BJ (cell line): ENCODE results near the gene WASHC4. TPM values are rescaled to one million over a fixed set of nuclear protein-coding genes. Genes with fewer than 3 reads are reported as not detected.

Experiments used
- CTCF ChIA-PET: fragments of 350-600 bp; formaldehyde crosslinking; extraction: SDS; loops from one replicate; lab custom pipeline; 2021; ENCODE audit warnings: antibody characterized with exemption, inconsistent platforms; lab: Yijun Ruan, JAX
- POLR2A ChIA-PET: fragments of 300-600 bp; sonication (Branson Sonifier 250); formaldehyde crosslinking; extraction: SDS; loops from one replicate; lab custom pipeline; 2021; ENCODE audit warnings: antibody characterized with exemption; lab: Charles Lee
- DNase-seq: peaks from one replicate; pipeline ENCODE4 v3.0.0-alpha.2; 2011; ENCODE audit warnings: low read depth
- H3K27me3 ChIP-seq: 2 replicates; pipeline ENCODE4 v1.6.0; 2011; ENCODE audit warnings: low read length; ENCODE audit not compliant: control insufficient read depth, insufficient read depth
- H3K36me3 ChIP-seq: 2 replicates; pipeline ENCODE4 v1.5.1; 2011; ENCODE audit warnings: low read length; ENCODE audit not compliant: control insufficient read depth, insufficient read depth
- H3K4me3 ChIP-seq: 2 replicates; pipeline ENCODE4 v1.5.1; 2011; ENCODE audit warnings: low read depth, mild to moderate bottlenecking, control low read depth, low read length
- polyA plus RNA-seq: library from polyadenylated mRNA; depleted of rRNA; stranded (reverse); fragments of >200 nt; gene quantifications from 2 replicates; pipeline ENCODE4 v1.2.3, GENCODE V29; 2011
- TF ChIP-seq, protein P1 (sequence below): IDR thresholded peaks from 2 replicates; pipeline ENCODE4 v1.5.1; 2011; ENCODE audit warnings: low read depth, mild to moderate bottlenecking, control low read depth, inconsistent platforms, low read length, moderate library complexity; ENCODE audit not compliant: insufficient read depth

Gene WASHC4
- polyA plus RNA-seq, 1 experiment, result 17.7 TPM

DNA sequence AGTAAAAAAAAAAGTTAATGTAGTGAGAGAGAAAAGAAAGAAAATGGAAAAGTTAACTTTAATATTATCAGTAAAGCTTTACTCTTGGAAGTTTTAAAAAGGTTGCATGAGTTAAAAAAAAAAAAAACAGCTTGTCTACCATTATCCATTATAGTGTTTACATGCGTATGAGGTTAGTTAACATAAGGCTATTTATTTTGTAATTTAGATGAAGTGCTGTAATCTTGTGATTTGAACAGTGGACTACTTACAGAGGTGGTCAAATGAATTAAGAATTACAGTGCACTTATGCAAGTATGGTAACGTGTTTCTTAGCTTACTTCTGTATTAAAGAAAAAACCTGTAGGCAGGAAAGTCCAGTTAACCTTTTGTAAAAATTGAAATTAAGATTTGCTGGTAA is 30.7 kb downstream of the WASHC4 start:
- no peak overlapping the region for H3K4me3 ChIP-seq
- no peaks in the 10 kb centered on the region for H3K27me3 ChIP-seq
- TF ChIP-seq, protein P1, sequence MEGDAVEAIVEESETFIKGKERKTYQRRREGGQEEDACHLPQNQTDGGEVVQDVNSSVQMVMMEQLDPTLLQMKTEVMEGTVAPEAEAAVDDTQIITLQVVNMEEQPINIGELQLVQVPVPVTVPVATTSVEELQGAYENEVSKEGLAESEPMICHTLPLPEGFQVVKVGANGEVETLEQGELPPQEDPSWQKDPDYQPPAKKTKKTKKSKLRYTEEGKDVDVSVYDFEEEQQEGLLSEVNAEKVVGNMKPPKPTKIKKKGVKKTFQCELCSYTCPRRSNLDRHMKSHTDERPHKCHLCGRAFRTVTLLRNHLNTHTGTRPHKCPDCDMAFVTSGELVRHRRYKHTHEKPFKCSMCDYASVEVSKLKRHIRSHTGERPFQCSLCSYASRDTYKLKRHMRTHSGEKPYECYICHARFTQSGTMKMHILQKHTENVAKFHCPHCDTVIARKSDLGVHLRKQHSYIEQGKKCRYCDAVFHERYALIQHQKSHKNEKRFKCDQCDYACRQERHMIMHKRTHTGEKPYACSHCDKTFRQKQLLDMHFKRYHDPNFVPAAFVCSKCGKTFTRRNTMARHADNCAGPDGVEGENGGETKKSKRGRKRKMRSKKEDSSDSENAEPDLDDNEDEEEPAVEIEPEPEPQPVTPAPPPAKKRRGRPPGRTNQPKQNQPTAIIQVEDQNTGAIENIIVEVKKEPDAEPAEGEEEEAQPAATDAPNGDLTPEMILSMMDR, result no peak
- peaks cover 4% of the 10 kb centered on the region; the same call in 1 of the 2 replicates for H3K36me3 ChIP-seq
- no peak for DNase-seq
- ChIA-PET CTCF (no interaction called here), POLR2A (no interaction called here)

DNA sequence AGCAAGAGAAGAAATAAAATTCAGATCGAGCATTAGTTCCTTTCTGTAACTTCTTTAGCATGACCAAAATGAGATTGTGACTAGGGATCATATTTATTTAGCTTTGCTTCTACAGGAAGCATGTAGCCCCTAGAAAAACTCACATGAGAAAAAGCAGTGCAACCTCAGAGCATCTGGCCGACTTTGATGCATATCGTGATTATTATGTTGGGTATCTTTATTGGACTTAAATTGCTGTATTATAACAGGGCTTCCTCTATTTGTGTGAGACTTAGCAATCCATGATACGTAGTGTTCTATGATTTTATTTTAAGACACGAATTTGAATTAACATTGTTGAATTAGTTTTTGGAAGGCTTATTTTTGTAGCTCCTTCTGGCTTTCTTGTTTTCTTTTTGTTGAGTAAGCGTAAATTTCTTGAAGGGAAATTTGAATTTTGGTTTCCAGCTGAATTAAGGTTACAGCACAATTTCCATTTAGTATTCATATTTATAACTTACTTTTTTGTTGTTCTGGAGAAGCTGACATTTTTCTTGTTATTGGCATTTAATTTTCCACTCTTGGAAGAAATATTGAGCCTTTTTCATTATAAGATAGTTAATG is 33.9 kb downstream of the WASHC4 start:
- ChIA-PET POLR2A (no interaction called here), CTCF (no interaction called here)
- no peaks in the 10 kb centered on the region for H3K27me3 ChIP-seq
- H3K4me3 ChIP-seq, result no peak overlapping the region
- TF ChIP-seq, protein P1, result no peak
- DNase-seq, result no peak
- H3K36me3 ChIP-seq, result peaks cover 3% of the 10 kb centered on the region; the same call in 1 of the 2 replicates

DNA sequence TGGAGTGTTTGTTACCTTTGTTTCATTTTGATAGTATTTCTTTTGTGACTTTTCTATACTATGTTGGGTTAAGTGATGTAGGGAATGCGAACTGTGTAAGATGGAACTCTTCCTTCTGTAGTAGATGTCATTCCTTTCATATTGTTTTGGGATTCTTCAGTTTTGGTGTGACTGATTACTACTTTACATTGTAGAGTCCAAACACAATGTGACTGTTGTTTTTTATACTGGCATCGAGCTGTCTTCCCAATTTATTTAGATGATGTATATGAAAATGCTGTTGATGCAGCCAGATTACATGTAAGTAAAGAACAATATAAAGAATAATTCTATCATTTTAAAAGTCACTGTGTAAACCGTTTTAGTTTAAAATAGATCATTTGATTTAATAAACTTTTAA is 34.7 kb downstream of the WASHC4 start:
- Histone ChIP-seq H3K27me3 (no peaks in the 10 kb centered on the region), H3K4me3 (no peak overlapping the region), H3K36me3 (peaks cover 3% of the 10 kb centered on the region)
- DNase-seq, result no peak
- TF ChIP-seq, protein P1, result no peak
- POLR2A ChIA-PET, result no interaction called here
- CTCF ChIA-PET, result no interaction called here

DNA sequence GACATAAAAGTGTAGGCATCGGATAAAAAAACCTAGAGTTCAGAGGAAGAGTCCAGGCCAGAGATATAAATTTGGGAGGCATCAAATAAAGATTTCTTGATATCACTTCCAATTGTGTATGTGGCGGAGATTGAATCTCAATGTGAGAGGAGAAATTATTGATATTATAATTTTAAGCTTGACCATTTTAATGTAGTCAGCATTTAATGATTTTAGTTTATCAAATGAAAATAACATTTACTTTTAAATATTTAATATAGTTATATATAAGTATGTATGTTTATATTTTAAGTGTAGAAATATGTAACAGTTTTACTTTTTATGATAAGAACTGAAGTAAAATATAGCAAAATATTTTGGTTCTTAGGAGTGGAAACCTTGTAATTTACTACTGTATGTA is 48.7 kb downstream of the WASHC4 start:
- TF ChIP-seq, protein P1, result no peak
- no peaks in the 10 kb centered on the region for H3K27me3 ChIP-seq
- no peak for DNase-seq
- CTCF ChIA-PET, result interaction anchor here (0.7 kb wide), 1 partner anchor 954 kb away, joined by 3 read pairs; no protein-coding TSS in a partner anchor
- POLR2A ChIA-PET, result no interaction called here
- no peak overlapping the region for H3K4me3 ChIP-seq
- peaks cover 7% of the 10 kb centered on the region for H3K36me3 ChIP-seq

DNA sequence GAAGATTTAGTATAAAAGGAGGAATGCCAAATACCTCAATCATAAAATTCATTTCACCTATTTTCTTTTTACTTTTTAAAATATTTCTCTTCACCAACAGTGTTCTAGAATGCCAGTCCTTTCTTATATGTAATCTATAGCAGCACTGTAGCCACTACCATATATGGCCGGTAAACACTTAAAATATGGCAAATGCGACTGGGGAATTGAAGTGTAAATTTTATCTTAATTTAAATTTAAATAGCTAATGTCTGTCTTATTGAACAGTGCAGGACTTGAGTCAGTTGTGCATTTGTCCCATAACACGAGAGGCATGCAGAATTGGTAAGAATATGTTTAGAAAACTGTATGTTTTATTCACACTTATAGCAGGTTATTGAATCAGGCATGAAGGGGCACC is 50.1 kb downstream of the WASHC4 start:
- ChIA-PET POLR2A (no interaction called here), CTCF (no interaction called here)
- no peaks in the 10 kb centered on the region for H3K27me3 ChIP-seq
- no peak for DNase-seq
- H3K36me3 ChIP-seq, result peaks cover 6% of the 10 kb centered on the region
- TF ChIP-seq, protein P1, result no peak
- H3K4me3 ChIP-seq, result no peak overlapping the region
